GM19397 (cell line): Measurements from ENCODE around the gene ACP2.
"Not testable (repeated sequence)": the region's sequence is repeated elsewhere in the genome, so short reads cannot be mapped to it uniquely, and the experiment has no call there.

Source experiments
- ATAC-seq: cut with Tn5 transposase; IDR thresholded peaks from one replicate; pipeline ENCODE4 v1.9.1; 2021; ENCODE audit warnings: mild to moderate bottlenecking, moderate library complexity; ENCODE audit not compliant: unreplicated experiment

The ACP2 gene

DNA sequence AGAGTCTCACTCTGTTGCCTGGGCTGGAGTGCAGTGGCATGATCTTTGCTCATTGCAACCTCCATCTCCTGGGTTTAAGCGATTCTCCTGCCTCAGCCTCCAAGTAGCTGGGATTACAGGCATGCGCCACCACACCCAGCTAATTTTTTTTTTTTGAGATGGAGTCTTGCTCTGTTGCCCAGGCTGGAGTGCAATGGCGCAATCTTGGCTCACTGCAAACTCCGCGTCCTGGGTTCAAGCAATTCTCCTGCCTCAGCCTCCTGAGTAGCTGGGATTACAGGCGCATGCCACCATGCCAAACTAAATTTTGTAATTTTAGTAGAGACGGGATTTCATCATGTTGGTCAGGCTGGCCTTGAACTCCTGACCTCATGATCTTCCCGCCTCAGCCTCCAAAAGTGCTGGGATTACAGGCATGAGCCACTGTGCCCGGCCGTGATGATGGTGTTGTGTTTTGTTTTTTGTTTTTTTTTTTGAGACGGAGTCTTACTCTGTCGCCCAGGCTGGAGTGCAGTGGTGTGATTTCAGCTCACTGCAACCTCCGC is 40.5 kb downstream of the ACP2 start:
- not testable (repeated sequence) for ATAC-seq

GRCh38 chr11:47207459-47207858 is 41.2 kb downstream of the ACP2 start:
- no peak for ATAC-seq

DNA sequence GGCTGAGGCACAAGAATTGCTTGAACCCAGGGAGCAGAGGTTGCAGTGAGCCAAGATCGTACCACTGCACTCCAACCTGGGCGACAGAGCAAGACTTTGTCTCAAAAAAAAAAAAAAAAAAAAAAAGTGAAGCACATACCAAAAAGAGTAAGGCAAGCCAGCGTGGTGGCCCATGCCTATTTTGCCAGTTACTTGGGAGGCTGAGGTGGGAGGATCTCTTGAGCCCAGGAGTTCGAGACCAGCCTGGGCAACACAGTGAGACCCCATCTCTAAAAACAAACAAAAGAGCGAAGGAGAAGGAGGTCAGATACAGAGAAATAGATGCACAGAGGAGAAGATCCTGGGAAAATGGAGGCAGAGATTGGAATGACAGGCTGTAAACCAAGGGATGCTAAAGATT is 42.0 kb downstream of the ACP2 start:
- not testable (repeated sequence) for ATAC-seq

DNA sequence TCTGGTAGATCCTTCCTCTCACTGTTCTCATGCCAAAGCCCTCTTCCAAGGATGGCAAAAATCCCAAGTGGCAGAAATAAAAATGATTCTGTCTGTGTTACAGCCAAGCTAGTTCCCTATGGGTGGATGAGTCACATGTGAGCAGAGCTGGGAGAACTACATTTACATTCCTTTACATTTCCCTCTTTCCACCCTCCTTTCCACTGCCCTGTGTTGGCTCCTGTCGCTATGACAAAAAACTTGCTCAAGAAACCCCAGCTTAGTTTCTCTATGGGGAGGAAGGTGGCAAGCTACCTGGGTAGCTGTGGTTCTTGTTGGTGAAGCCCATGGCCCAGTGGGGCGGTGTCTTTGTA is 44.0 kb downstream of the ACP2 start:
- no peak for ATAC-seq

GRCh38 chr11:47202576-47202975 is 46.0 kb downstream of the ACP2 start:
- no peak for ATAC-seq

GRCh38 chr11:47201015-47201414 is 47.6 kb downstream of the ACP2 start:
- no peak for ATAC-seq

GRCh38 chr11:47198161-47198560 is 50.5 kb downstream of the ACP2 start:
- ATAC-seq: not testable (repeated sequence)

DNA sequence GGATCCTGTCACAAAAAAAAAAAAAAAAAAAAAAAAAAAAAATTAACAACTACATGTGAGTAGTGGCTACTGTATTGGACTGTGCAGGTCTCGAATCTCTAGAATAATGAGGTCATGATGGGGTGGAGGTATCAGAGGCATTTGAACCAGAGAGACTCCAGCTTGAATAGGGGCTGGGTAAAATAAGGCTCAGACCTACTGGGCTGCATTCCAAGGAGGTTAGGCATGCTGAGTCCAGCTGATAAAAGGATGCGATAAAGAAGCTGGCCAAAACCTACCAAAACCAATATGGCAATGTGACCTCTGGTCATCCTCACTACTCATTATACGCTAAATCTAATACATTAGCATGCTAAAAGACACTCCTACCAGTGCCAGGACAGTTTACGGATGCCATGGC is 56.5 kb downstream of the ACP2 start:
- ATAC-seq: no peak

- ATAC-seq: not testable (repeated sequence)
Measured at GRCh38 chr11:47191137-47191536, 57.5 kb downstream of the ACP2 start.
